Skeletal muscle tissue (tissue), 5 donors: ENCODE results near the gene ARAP1. TPM values are rescaled to one million over a fixed set of nuclear protein-coding genes. Genes with fewer than 3 reads are reported as not detected.

Experiments used
- H3K27ac ChIP-seq: one replicate; pipeline ENCODE4 v1.7.0; 2013; ENCODE audit warnings: mild to moderate bottlenecking, low read depth, low read length, inconsistent platforms
- H3K27me3 ChIP-seq, 3 donors: one replicate each; pipeline ENCODE4 v1.7.0; 2013; ENCODE audit warnings: low read length in 3 of 3; ENCODE audit not compliant: control insufficient read depth in 3 of 3, insufficient read depth in 3 of 3
- H3K36me3 ChIP-seq, 3 donors: one replicate each; pipeline ENCODE4 v1.7.0; 2013; ENCODE audit warnings: low read length in 3 of 3; ENCODE audit not compliant: control insufficient read depth in 3 of 3, insufficient read depth in 3 of 3
- H3K4me1 ChIP-seq, 3 donors: one replicate each; pipeline ENCODE4 v1.7.0; 2013; ENCODE audit warnings: low read length in 3 of 3, mild to moderate bottlenecking in 3 of 3; ENCODE audit not compliant: control insufficient read depth in 3 of 3, insufficient read depth in 3 of 3
- H3K4me3 ChIP-seq, 3 donors: one replicate each; pipeline ENCODE4 v1.7.0; 2013; ENCODE audit warnings: low read length in 3 of 3
- H3K9ac ChIP-seq, 3 donors: one replicate each; pipeline ENCODE4 v1.7.0; 2013; ENCODE audit warnings: low read length in 3 of 3, mild to moderate bottlenecking in 3 of 3, moderate library complexity in 2 of 3, low read depth in 1 of 3
- H3K9me3 ChIP-seq, 3 donors: one replicate each; pipeline ENCODE4 v1.7.0; 2013; ENCODE audit warnings: low read length in 3 of 3; ENCODE audit not compliant: control insufficient read depth in 3 of 3
- small RNA-seq: library from RNA; depleted of rRNA; stranded (forward); fragments of <200 nt; gene quantifications from one replicate; pipeline ENCODE3, GENCODE V24; 2014
- total RNA-seq: library from RNA; depleted of rRNA; stranded (reverse); fragments of >200 nt; gene quantifications from one replicate; pipeline ENCODE4 v1.2.3, GENCODE V29; 2014
- donor health status: Osteomylitis.

Gene ARAP1
- total RNA-seq, 1 donor from 2014 or later, result 98.6 TPM

DNA sequence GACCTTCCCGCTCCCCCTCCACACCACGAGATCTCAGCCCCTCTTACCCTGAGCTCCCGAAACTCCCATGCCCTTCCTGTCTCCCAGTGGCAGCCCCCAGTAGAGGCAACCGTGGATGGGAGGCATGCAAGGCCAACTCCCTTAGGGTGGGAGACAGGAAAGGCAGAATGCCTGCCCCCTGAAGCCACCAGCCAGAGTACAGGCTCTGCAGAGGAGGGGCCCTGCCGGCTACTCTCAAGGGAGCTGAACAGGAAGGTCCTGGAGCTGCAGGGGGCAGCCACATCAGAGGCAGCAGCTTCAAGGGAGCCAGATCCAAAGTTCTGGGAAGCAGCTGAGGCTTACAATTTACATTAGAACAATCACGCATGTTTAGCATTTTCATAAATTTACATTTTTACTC is 116.3 kb downstream of the ARAP1 start:
- Histone ChIP-seq H3K4me1 (peaks cover 64 to 77% (median 76%) of the 10 kb centered on the region in 3 donors), H3K9me3 (no peaks in the 10 kb centered on the region), H3K27ac (no peak overlapping the region), H3K27me3 (peaks cover 8 to 18% (median 11%) of the 10 kb centered on the region in 3 donors), H3K4me3 (no peak overlapping the region), H3K36me3 (no peaks in the 10 kb centered on the region), H3K9ac (no peak overlapping the region)

DNA sequence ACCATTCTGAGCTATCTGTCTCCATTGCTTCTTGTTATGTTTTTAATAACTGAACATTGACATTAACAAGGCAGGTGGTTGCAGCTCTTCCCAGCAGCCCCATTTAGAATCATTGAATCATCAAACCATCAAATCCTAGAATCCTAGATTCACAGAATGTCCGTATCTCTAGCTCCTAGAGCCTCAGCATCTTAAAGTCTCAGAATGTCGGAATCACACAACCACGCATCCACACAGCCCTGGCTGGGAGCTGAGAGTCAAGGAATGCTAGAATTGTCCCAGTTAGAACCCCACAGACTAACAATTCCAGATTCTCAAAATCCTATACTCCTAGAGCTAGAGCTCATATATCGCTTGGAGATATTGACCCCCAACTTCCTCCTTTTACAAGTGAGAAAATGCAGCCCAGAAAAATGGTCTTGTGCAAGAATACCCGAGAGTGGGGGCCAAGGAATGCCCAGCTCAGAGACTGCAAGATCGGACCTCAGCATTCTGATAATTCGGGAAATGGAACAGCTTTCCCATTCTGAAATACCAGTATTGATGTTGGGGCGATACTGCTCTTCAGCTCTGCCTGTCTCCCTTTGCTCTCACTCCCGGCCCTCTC is 116.8 kb downstream of the ARAP1 start:
- Histone ChIP-seq H3K4me1 (peaks cover 69 to 82% (median 80%) of the 10 kb centered on the region in 3 donors), H3K36me3 (no peaks in the 10 kb centered on the region), H3K9ac (peak overlapping the region in 1 of 3 donors; percentile 1), H3K27ac (no peak overlapping the region), H3K27me3 (peaks cover 4 to 13% (median 6%) of the 10 kb centered on the region in 3 donors), H3K4me3 (no peak overlapping the region), H3K9me3 (no peaks in the 10 kb centered on the region)

Small RNA genes lying within 50 kb of the gene (small RNA-seq; reads per million reads assigned to genes)
- gene MIR4692 (not detected), gene RF00019 (not detected)

Other genes with a start within 250 kb of the ARAP1 start
- gene PDE2A, start 78.0 kb downstream of the ARAP1 start, total RNA-seq, result 12.0 TPM
- 28.2 TPM for gene STARD10, start 41.6 kb upstream of the ARAP1 start, total RNA-seq
- 7.3 TPM for gene ATG16L2, start 62.0 kb upstream of the ARAP1 start, total RNA-seq